GM03348 (cell line): Measurements from ENCODE around the gene EXPH5.
A peak's percentile ranks its signal among the peaks of the same experiment; 100 is the strongest.
"Not testable (repeated sequence)": the region's sequence is repeated elsewhere in the genome, so short reads cannot be mapped to it uniquely, and the experiment has no call there.

Experiments used
- DNase-seq: peaks from one replicate; pipeline ENCODE4 v3.0.0; 2012; ENCODE audit warnings: low spot score

Gene EXPH5

DNA sequence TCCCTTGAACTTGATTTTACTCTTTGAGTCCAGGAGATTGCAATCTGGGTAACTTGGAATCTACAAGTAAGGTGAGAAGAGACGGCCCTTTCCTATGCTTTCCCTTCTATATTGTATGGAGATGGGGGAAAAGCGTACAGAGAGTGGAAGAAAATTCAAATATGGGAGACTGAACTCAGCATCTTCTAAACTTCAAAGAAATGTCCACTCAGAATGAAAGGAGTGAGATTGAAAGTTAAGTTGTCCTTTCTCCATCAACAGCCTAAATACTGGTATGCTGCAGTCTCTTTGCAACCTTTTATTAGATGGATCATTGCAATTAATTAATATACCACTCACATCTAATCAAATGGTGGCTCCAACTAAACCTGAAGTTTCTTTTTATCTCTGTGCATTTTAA, 6.4 kb upstream of the EXPH5 start:
- no peak for DNase-seq

DNA sequence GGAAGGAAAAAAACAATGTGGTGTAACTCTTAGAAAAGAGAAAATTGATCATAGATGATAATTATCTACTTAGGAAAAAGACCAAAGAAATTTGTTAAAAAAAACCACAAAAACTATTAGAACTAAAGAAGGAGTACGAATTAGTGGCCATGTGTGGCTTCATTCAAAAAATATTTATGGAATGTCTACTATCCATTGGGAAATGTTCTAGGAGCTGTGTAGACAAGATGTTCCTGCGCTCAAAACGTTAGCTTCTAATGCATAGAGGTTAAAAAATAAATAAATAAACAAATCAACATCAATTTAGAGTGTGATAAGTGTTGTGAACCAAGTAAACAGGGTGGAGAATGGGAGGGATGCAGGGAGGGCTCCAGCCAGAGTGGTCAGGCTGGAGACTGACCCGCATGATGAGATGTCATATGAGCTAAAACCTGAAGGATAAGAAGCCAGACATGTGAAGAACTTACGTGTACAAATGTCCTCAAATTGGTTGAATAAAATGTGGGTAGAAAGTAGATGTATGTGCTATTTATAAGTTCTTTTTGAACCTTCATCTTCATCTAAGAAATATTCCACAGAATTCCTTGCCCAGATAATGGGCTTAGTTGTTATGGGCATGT, 4.3 kb upstream of the EXPH5 start:
- DNase-seq = no peak

DNA sequence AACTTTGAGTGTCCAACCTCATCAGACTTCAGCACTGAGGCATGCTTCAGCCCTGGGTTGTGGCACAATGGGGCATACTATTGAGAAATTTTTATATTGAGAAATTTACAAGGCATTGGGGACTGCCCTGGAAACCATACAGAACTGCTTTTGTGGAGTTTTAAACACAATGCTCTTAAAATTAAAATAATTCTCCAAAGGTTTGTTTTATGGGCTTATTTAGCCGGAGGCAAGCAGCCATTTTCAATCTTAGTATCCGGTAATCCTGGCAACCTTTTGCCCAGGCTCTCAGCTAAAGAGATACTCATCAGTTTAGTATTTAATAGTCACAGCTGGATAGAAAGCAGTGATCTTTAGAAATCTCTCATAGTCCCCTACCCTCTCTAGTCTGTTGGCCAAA, 3.1 kb upstream of the EXPH5 start:
- no peak for DNase-seq

DNA sequence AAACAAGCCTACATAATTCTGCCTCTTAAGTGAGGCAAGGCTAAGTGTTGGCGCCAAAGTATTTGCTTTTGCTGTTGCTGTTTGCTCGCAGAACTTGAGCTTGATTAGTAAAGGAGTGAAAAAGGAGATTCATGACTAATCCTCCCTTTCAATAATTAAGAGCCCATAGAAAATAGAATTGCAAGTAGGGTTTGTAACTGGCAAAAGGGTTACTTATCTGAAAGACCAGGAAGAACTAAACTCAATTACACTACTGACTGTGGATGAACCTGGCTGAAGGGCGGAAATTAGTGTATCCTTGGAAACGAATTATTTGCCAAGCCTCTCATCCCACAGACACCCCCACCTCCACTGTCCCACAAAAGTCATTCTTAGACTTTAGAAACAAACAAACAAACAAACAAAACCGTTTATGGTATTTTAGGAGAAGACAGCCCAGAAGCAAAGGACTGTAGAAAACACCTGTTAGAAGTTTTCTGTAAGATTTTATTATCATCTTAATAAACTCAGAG, 411 bp upstream of the EXPH5 start:
- no peak for DNase-seq

DNA sequence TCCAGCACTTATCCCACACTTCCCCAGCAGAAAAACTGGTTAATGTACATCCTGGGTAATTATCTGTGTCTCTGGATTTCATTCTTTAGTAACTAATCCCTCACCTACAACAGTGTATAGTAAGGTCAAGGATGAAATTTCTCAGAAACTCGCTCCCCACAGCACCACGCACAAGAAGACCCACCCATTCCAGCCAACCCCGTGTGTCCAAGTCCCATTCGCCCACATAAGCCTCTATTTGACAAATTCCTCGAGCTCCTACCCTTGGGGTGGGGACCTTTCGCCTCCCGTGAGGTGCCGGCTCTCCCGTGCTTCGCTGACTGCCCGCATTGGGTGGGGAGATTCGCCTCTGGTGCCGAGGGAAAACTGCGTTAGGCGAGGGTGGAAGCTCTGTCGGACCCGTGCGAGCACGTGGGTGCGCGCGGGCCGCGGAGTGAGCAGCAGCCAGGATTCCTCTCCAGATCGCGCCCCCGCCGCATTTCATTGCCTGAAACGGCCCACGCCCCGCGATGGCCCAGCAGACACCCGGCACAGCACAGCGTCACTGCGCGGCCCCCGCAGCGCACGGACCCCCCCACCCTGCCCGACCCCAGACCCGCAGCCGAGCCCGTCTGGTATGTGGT, 866 bp downstream of the EXPH5 start:
- peak; percentile 49 for DNase-seq

DNA sequence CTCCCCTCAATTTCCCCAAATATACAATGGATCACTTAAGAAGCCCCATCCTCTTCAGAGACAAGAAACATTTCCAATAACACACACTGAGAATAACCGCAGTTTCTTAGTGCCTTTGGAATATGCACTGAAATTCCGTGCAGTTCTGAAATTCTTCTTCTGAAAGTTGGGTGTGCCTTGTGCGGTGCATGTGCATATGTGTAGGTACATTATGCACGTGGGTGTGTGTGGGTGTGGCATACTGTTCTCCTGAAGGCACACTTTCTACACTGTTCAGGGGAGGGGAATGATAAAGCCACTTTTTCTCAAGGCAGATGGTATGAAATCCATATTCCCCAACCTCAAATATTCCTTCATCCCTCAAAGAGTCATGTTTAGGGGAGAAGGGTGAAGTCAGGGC, 1.7 kb downstream of the EXPH5 start:
- no peak for DNase-seq

DNA sequence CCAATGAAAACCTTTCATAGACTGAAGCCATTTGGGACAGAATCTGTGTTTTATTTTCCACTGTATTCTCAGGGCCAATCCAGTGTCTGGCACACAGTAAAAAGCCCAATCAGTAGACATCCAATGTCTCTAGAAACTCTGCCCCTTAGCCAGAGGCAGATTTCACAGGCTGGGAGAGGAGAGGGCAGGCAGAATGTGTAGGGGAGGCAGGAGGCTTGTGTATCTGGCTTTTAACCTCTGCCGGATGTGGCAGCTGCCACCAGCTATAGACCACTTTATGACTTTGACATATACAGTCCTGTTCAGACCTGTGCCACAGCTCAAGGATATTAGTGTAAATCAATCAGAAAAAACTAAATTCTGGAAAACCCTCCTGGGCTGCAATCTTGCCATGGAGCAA, 4.4 kb downstream of the EXPH5 start:
- DNase-seq = no peak

DNA sequence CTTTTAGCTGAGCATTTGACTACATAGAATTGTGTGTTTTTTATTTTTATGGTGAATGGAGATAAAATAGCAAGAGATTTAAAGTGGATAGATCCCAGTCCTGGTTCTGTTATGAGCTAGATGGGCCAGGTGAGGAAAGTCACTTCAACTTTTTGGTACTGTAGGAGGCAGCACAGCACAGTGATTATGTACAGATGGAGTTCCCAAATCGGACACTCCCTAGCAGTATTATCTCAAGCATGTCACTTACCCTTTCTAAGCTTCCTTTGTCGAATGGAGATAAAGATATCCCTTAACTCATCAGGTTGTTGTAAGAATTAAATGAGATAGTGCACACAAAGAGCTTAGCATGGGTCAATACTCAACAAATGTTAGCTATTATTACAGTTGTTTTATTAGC, 5.3 kb downstream of the EXPH5 start:
- DNase-seq = no peak

DNA sequence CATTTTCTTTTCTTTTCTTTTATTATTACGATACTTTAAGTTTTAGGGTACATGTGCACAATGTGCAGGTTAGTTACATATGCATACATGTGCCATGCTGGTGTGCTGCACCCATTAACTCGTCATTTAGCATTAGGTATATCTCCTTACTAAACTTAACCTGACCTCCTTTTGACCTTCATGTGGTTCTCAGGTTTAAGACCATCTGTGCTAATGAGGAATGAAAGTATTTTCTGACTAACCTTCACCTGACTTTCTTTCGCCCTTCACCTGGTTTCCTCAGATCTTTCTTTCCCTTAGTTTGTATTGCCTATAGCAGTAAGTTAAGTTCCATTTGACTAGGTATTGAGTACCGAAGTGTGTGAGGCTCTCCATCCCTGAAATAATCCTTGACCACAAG, 6.5 kb downstream of the EXPH5 start:
- no peak for DNase-seq

DNA sequence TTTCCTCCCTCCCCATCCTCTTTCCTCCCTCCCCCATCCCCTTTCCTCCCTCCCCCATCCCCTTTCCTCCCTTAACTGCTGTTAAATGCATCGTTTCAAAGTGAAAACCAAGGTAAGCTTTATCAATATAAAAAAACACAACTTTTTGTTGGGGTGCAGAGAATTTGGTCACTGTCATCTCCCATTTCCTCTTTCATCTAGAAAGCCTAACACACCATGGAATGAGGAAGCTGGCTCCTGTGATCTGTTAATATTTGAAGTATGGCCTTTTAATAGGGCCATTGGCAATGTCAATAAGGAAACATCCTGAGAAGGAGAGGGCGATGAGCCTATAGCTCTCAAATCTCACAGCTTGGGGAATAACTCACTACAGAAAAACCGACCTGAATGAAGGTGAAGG, 7.0 kb downstream of the EXPH5 start:
- DNase-seq = no peak

DNA sequence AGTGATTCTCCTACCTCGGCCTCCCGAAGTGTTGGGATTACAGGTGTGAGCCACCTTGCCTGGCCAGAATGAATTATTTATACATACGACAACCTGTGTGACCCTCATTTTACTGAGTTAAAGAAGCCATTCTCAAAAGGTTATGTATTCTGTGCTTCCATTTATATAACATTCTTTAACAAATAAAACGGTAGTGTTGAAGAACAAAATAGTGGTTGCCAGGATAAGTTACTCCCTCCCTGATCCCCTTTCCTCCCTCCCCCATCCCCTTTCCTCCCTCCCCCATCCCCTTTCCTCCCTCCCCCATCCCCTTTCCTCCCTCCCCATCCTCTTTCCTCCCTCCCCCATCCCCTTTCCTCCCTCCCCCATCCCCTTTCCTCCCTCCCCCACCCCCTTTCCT, 7.4 kb downstream of the EXPH5 start:
- not testable (repeated sequence) for DNase-seq

DNA sequence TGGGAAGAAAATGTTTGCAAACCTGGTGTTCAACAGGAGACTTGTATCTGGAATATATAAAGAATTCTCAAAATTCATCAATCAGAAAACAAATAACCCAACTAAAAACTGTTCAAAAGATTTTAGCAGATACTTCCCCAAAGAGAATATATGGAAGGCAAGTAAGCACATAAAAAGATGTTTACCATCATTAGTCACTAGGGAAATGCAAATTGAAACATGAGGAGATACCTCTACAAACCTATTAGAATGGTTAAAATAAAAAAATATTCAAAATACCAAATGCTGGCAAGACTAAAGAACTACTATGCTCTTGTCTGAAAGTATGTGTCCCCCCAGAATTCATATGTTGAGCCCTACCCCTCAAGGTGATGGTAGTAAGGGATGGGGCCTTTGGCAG, 8.6 kb downstream of the EXPH5 start:
- no peak for DNase-seq

DNA sequence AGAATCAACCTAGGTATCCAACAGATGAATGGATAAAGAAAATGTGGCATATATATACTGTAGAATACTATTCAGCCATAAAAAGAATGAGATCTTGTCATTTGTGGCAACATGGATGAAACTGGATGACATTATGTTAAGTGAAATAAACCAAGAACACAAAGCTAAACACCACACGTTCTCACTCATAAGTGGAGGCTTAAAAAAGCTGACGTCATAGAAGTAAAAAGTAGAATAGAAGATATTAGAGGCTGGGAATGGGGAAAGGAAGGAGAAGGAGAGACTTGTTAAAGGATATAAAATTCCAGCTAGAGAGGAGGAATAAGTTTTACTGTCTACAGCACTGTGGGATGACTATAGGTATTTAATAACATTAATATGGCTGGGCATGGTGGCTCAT, 12.9 kb downstream of the EXPH5 start:
- no peak for DNase-seq

DNA sequence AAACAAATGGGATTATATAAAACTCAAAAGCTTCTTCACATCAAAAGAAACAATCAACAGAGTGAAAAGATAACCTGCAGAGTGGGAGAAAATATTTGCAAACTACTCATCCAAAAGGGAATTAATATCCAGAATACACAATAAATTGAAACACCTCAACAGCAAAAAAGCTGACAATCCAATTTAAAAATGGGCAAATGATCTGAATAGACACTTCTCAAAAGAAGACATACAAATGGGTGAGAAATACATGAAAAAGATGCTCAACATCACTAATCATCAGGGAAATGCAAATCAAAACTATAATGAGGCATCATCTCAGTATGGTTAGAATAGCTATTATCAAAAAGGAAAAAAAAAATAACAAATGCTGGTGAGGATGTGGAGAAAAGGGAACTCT, 13.5 kb downstream of the EXPH5 start:
- no peak for DNase-seq

DNA sequence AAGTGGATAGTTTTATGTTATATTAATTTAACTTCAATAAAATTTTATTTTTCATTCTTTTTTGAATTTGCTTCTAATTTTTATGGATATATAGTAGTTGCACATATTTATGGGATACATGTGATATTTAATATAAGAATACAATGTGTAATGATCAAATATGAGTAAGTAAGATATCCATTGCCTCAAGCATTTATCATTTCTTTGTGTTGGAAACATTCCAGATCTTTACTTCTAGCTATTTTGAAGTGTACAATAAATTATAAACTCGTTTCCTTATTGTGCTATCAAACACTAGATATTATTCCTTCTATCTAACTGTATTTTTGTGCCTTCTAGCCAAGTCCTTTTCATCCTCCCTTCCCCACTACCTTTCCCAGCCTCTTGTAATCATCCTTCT, 17.0 kb downstream of the EXPH5 start:
- no peak for DNase-seq

DNA sequence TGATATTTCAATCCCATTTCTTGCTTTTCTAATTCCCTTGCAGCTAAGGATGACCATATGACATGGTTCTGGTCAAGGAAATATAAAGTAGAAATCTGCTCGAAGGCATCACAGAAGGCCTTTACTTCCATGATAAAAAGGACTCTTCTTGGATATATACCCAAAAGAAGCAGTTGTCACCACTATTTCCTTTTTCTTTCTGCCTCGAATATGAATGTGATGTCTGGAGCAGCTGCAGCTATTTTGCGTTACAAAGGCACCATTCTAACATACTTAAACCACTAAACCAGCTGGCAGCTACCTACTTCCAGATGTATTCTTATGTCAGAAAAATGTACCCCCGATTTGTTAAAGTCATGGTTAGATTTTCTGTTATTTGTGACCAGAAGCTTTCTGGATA, 18.9 kb downstream of the EXPH5 start:
- DNase-seq = no peak

DNA sequence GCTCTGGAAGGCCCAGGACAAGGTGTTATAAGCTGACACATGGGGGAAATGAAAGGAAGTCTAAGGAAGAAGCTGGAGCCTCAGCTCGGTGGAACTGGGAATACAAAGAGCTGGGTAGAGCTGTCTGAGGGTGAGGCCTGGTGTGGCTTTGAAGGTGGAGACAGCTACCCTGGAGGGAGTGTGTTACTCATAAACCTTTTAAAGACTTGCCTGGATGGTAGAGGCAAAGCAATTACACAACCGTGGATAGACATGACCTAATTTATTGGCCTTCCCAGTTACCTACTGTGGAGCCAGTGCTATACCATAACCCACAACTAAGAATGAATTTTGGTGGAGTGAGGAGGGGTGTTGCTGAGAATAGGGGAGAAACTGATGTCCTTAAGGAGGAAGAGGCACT, 22.6 kb downstream of the EXPH5 start:
- no peak for DNase-seq

DNA sequence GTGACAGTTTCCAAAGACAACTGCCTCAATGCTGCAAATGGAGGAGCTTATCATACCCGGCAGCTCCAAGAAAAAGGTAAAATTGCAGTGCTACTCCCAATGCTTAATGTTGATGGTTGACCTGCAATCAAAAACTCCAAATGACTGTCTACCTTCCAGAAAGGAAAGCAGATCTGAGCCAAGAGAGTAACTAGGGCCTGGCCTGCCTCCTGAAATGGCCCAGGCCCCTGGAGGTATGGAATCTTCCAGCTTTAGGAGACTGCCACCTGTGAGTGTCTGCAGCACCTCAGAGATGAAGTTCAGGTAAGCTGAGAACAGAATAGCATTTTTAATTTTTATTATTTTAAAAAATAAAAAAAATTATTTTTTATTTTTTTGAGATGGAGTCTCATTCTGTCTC, 23.7 kb downstream of the EXPH5 start:
- DNase-seq = no peak

DNA sequence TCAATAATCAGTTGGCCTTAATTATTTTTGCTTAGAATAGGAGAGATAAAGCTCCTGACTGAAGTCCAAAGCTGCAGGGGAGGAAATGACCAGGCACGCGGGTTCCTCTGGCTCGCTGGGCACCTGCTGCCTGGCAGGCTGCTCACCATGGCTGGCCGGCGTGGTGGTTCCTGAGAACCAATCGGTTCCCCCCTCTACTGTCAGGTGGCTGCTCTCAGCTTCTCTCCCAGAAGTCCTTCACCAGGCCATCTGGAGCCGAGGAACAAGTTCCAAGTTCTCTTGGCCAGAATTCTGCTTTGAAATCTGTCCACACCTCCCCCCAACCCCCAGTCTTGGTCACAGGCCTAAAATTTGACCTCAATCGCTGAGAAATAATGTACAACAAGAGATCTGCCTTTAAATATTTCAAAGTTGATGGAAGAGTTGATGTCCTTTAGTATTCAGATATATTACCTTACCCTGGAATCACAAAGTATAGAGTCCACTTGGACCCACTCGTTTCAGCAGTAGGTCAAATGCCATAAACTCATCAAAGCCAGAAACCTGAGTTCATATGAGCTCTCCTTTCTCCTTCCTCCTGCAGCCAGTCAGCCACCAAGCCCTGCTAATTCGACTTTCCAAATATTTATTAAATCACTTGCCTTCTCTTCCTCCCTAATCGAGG, 25.2 kb downstream of the EXPH5 start:
- no peak for DNase-seq

DNA sequence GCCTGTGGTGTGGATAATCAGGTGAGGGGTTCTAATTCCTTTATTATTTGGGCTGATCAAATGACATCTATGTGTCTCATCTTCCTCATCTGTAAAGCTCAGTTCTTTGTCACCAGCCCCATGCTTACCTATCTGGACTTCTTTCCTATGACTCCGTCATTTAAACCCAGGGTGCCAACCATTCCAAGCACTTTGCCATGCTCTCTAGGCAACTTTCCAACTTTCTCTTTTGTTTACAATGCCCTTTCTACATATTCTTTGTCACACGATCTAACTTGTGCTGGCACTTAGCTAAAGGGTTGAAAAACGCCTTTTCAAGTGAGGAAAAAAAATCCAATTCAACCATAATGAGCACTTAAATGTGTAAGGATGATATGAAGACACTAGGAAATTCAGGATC, 27.9 kb downstream of the EXPH5 start:
- DNase-seq = no peak

DNA sequence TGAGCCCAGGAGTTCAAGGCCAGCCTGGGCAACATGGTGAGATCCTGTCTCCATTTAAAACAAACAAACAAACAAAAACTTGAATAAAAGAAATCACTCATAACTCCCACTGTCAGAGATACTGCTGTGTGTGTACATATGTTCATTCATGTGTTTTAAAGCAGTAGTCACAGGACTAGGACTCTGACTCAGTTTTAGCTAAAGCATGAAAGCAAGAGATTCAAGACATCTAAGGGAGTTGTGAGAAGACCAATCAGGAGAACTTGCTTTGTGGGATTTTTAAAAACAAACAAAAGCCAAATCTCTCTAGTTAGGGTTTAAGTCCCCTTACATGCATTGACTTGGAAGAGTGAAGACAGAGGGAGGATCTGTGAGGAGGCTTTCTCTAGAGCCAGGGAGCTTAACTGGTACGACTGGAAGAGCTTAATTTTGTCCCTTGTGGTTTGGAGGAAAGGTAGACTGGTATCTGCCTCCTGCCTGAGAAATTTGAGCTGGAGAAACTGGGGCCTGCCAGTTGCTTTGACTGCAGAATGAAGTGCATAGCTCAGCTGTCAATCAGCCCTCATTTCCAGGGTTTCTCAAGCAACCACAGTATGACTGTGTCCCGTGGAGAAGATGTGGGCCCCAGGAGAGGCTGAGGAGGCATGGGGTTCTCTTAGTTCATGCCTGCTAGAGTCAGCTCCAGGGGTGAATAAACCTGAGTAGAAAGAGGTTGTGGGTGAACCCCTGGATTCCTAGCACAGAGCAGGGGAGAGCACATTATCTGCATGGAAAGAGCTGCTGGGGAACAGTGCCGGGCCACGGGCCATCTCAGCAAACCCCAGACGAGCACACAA, 30.6 kb downstream of the EXPH5 start:
- no peak for DNase-seq

DNA sequence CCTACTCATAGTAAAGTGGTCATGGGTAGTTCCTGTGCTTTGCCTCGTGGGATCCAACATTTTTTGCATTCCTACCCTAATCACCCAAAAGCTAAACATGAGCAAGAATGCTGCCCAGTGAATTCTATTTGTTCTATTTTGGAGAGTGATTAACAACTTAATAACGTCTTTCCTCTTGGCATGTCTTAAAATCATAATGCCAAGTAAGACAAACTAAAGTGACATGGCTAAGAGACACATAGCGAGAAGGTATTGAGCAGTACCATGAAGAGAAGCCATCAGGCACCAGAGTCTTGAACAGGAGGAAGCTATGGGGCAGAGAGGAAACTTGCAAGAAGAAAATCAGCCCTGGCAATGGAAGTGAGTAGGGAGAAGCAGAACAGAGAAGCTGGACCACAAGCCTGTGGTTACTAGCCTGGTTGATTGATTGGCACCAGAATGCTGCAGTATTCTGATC, 32.0 kb downstream of the EXPH5 start:
- peak; percentile 50 for DNase-seq

DNA sequence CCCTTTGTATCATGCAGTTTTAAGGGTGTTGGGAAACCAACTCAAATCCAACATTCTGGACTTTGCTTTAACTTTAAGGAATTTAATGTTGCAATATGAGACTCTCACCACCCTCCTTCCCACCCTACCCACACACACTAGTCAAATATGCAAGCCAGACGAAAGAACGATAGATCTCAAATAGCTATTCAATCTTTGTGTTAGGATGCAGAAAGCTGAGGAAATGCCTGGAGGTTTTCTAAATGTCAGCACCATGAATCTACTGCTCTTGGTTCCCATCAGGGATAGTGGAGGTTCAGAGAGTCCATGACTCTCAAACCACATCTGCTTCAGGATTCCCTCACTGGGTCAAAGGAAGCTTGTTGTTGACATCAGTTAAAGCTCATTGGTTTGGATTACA, 33.7 kb downstream of the EXPH5 start:
- peak; percentile 80 for DNase-seq
